Measurements from ENCODE around the gene USP11.
"Not testable (repeated sequence)": the region's sequence is repeated elsewhere in the genome, so short reads cannot be mapped to it uniquely, and the experiment has no call there.

USP11 gene

GRCh38 chrX:47272013-47272408, 39.2 kb downstream of the USP11 start:
- no peak for DNase-seq (ENCODE audit: insufficient read length, low spot score)
- no peak for FAIRE-seq
- no peak for TF ChIP-seq POLR2A (IDR thresholded peaks at IDR 0.05; ENCODE audit: low read depth, low read length)

- no peak for TF ChIP-seq POLR2A (IDR thresholded peaks at IDR 0.05; ENCODE audit: low read depth, low read length)
- DNase-seq (ENCODE audit: insufficient read length, low spot score) = no peak
- FAIRE-seq = no peak
Observed at GRCh38 chrX:47273011-47273730, 40.4 kb downstream of the USP11 start.

GRCh38 chrX:47278691-47279090, 45.9 kb downstream of the USP11 start:
- DNase-seq (ENCODE audit: insufficient read length, low spot score) (no peak), FAIRE-seq (no peak)
- no peak for TF ChIP-seq POLR2A (IDR thresholded peaks at IDR 0.05; ENCODE audit: low read depth, low read length)

- FAIRE-seq (no peak), DNase-seq (ENCODE audit: insufficient read length, low spot score) (peak; percentile 6)
- TF ChIP-seq POLR2A (IDR thresholded peaks at IDR 0.05; ENCODE audit: low read depth, low read length) = no peak
Observed at GRCh38 chrX:47283015-47283771, 50.4 kb downstream of the USP11 start.

GRCh38 chrX:47284616-47285015, 51.8 kb downstream of the USP11 start:
- not testable (repeated sequence) for DNase-seq (ENCODE audit: insufficient read length, low spot score); FAIRE-seq

GRCh38 chrX:47285836-47286320, 53.1 kb downstream of the USP11 start:
- TF ChIP-seq POLR2A (IDR thresholded peaks at IDR 0.05; ENCODE audit: low read depth, low read length) = no peak
- FAIRE-seq = no peak

GRCh38 chrX:47293106-47293505, 60.3 kb downstream of the USP11 start:
- no peak for FAIRE-seq
- TF ChIP-seq POLR2A (IDR thresholded peaks at IDR 0.05; ENCODE audit: low read depth, low read length) = no peak
- no peak for DNase-seq (ENCODE audit: insufficient read length, low spot score)

More at GRCh38 chrX:47285836-47286320, 53.1 kb downstream of the USP11 start:
- no peak for DNase-seq (ENCODE audit: insufficient read length, low spot score)

GRCh38 chrX:47296766-47297365, 64.1 kb downstream of the USP11 start:
- no peak for TF ChIP-seq POLR2A (IDR thresholded peaks at IDR 0.05; ENCODE audit: low read depth, low read length)
- no peak for FAIRE-seq
- DNase-seq (ENCODE audit: insufficient read length, low spot score) = no peak

- DNase-seq (ENCODE audit: insufficient read length, low spot score) (no peak), FAIRE-seq (no peak)
- no peak for TF ChIP-seq POLR2A (IDR thresholded peaks at IDR 0.05; ENCODE audit: low read depth, low read length)
Observed at GRCh38 chrX:47297874-47298273, 65.1 kb downstream of the USP11 start.
